ENCODE measurements around the gene C16orf92.

Gene C16orf92

GRCh38 chr16:30063278-30063892 is 40.4 kb downstream of the C16orf92 start:
- DNase-seq (ENCODE audit: low spot score), result no peak

- no peak for DNase-seq (ENCODE audit: low spot score)
Measured at GRCh38 chr16:30063893-30064728, 41.1 kb downstream of the C16orf92 start.

- DNase-seq (ENCODE audit: low spot score), result no peak
Measured at GRCh38 chr16:30064729-30065101, 41.7 kb downstream of the C16orf92 start.

GRCh38 chr16:30065102-30065942 is 42.3 kb downstream of the C16orf92 start, which contains the start of gene ALDOA:
ALDOA (plus strand) TSS chr16:30065760; CDS start chr16:30066898, 1,138 bp downstream.
- peak; percentile 86 for DNase-seq (ENCODE audit: low spot score)

GRCh38 chr16:30065943-30066760 is 43.2 kb downstream of the C16orf92 start:
- DNase-seq (ENCODE audit: low spot score), result no peak

GRCh38 chr16:30066761-30067583 is 44.0 kb downstream of the C16orf92 start:
- no peak for DNase-seq (ENCODE audit: low spot score)

- DNase-seq (ENCODE audit: low spot score), result no peak
Measured at GRCh38 chr16:30067584-30067916, 44.6 kb downstream of the C16orf92 start.

GRCh38 chr16:30068333-30068732 is 45.3 kb downstream of the C16orf92 start:
- no peak for DNase-seq (ENCODE audit: low spot score)

GRCh38 chr16:30068750-30069610 is 46.0 kb downstream of the C16orf92 start:
- DNase-seq (ENCODE audit: low spot score), result no peak

- DNase-seq (ENCODE audit: low spot score), result peak; percentile 70
Measured at GRCh38 chr16:30069611-30070462, 46.8 kb downstream of the C16orf92 start.

GRCh38 chr16:30070490-30070889 is 47.5 kb downstream of the C16orf92 start:
- DNase-seq (ENCODE audit: low spot score), result no peak
